CD14-positive monocyte (primary cell): Measurements from ENCODE around the gene RHBDL3. TPM values are rescaled to one million over a fixed set of nuclear protein-coding genes. Genes with fewer than 3 reads are reported as not detected.
A peak's percentile ranks its signal among the peaks of the same experiment; 100 is the strongest.

ENCODE experiments used
- DNase-seq, 3 donors: peaks; one replicate each; pipeline ENCODE4 v3.0.0-alpha.2; 2011 to 2022
- H2AFZ ChIP-seq: 2 replicates; pipeline ENCODE4 v1.6.0; 2012; ENCODE audit warnings: mild to moderate bottlenecking, low read depth, low read length, inconsistent platforms; ENCODE audit not compliant: insufficient read depth, poor library complexity, severe bottlenecking
- H3K27ac ChIP-seq, 2 donors: 1 replicate in 1 of 2; 2 replicates in 1 of 2; pipeline ENCODE4 v1.5.1; 2012 to 2013; ENCODE audit warnings: low read length in 2 of 2, control low read depth in 1 of 2, inconsistent platforms in 1 of 2, low read depth in 1 of 2, mild to moderate bottlenecking in 1 of 2
- H3K27me3 ChIP-seq, 2 donors: one replicate each; pipeline versions ENCODE4 v1.6.0 to v1.6.1; 2011 to 2013; ENCODE audit warnings: low read length in 2 of 2; ENCODE audit not compliant: control insufficient read depth in 2 of 2, insufficient read depth in 2 of 2
- H3K36me3 ChIP-seq, 2 donors: replicated peaks in 1 of 2; 1 replicate in 1 of 2; 2 replicates in 1 of 2; pipeline versions ENCODE4 v1.5.1 to v1.6.1; 2012 to 2013; ENCODE audit warnings: low read length in 2 of 2, control low read depth in 1 of 2, inconsistent platforms in 1 of 2, mild to moderate bottlenecking in 1 of 2; ENCODE audit not compliant: insufficient read depth in 2 of 2, control insufficient read depth in 1 of 2
- H3K4me1 ChIP-seq, 2 donors: 1 replicate in 1 of 2; 2 replicates in 1 of 2; pipeline versions ENCODE4 v1.5.1 to v1.6.1; 2012 to 2013; ENCODE audit warnings: low read length in 2 of 2, control low read depth in 1 of 2, inconsistent platforms in 1 of 2, mild to moderate bottlenecking in 1 of 2, moderate library complexity in 1 of 2; ENCODE audit not compliant: insufficient read depth in 2 of 2, control insufficient read depth in 1 of 2
- H3K4me2 ChIP-seq: replicated peaks from 2 replicates; pipeline ENCODE3; 2012; ENCODE audit warnings: low read length, moderate library complexity, mild to moderate bottlenecking; ENCODE audit not compliant: poor library complexity, severe bottlenecking; ENCODE audit errors: extremely low read depth
- H3K4me3 ChIP-seq, 3 experiments: fragments of 200-600 bp in 1 of 3; sonication (generic) in 1 of 3; replicated peaks in 1 of 3; 1 replicate in 2 of 3; 2 replicates in 1 of 3; pipeline ENCODE4 v1.5.1; 2011 to 2013; ENCODE audit warnings: low read length in 3 of 3, mild to moderate bottlenecking in 3 of 3, control low read depth in 2 of 3, low read depth in 2 of 3, inconsistent platforms in 1 of 3, moderate library complexity in 1 of 3
- H3K79me2 ChIP-seq: 2 replicates; pipeline ENCODE4 v1.6.0; 2012; ENCODE audit warnings: mild to moderate bottlenecking, control low read depth, inconsistent platforms, low read length, moderate library complexity; ENCODE audit not compliant: insufficient read depth
- H3K9ac ChIP-seq: 2 replicates; pipeline ENCODE4 v1.6.0; 2017; ENCODE audit warnings: low read length, mild to moderate bottlenecking; ENCODE audit not compliant: insufficient read depth, poor library complexity, severe bottlenecking
- H3K9me3 ChIP-seq, 2 donors: replicated peaks in 1 of 2; 1 replicate in 1 of 2; 2 replicates in 1 of 2; pipeline versions ENCODE4 v1.5.1 to v1.6.1; 2012 to 2013; ENCODE audit warnings: low read length in 2 of 2, control low read depth in 1 of 2; ENCODE audit not compliant: control insufficient read depth in 1 of 2, insufficient read depth in 1 of 2
- H4K20me1 ChIP-seq: 2 replicates; pipeline ENCODE4 v1.6.0; 2012; ENCODE audit warnings: mild to moderate bottlenecking, low read length, control low read depth, moderate library complexity; ENCODE audit not compliant: insufficient read depth
- H3K27ac Mint-ChIP-seq, 7 donors: one replicate each; pipeline ENCODE4 v1.8.0; 2020; ENCODE audit warnings: mild to moderate bottlenecking in 7 of 7, mixed read lengths in 7 of 7, moderate library complexity in 6 of 7, inconsistent platforms in 2 of 7
- H3K27me3 Mint-ChIP-seq, 3 donors: one replicate each; pipeline ENCODE4 v1.8.0; 2021 to 2022; ENCODE audit warnings: low read depth in 3 of 3, mild to moderate bottlenecking in 3 of 3, mixed read lengths in 3 of 3, moderate library complexity in 3 of 3, inconsistent platforms in 1 of 3
- H3K36me3 Mint-ChIP-seq, 2 donors: one replicate each; pipeline ENCODE4 v1.8.0; 2020; ENCODE audit warnings: mixed read lengths in 2 of 2, inconsistent platforms in 1 of 2, mild to moderate bottlenecking in 1 of 2
- H3K4me1 Mint-ChIP-seq: one replicate; pipeline ENCODE4 v1.8.0; 2020; ENCODE audit warnings: mild to moderate bottlenecking, mixed read lengths
- H3K4me3 Mint-ChIP-seq, 2 donors: one replicate each; pipeline ENCODE4 v1.8.0; 2020; ENCODE audit warnings: mild to moderate bottlenecking in 2 of 2, mixed read lengths in 2 of 2, moderate library complexity in 1 of 2
- H3K9me3 Mint-ChIP-seq, 7 donors: one replicate each; pipeline ENCODE4 v1.8.0; 2020 to 2022; ENCODE audit warnings: mixed read lengths in 7 of 7, mild to moderate bottlenecking in 6 of 7, moderate library complexity in 6 of 7, inconsistent platforms in 2 of 7
- CTCF ChIP-seq: fragments of 200-600 bp; IDR thresholded peaks from one replicate; pipeline ENCODE4 v1.8.0; 2022; ENCODE audit warnings: antibody characterized with exemption, mild to moderate bottlenecking
- WGBS: methylation state at CpG from one replicate; pipeline ENCODE4 v1.1.5; 2013; ENCODE audit warnings: missing lambda C conversion rate; ENCODE audit not compliant: insufficient coverage; 5-methylcytosine and 5-hydroxymethylcytosine counted together
- intact Hi-C, 2 donors: fragments of 100-400 bp; cut with micrococcal nuclease; formaldehyde crosslinking; loops; one replicate each; pipeline versions ENCODE4 v1.15.0 to v1.15.1; 2023
- polyA plus RNA-seq, 3 donors: library from polyadenylated mRNA; depleted of rRNA in 1 of 3; unstranded in 2 of 3; stranded (reverse) in 1 of 3; fragments of 300-500 nt in 2 of 3; fragments of >200 nt in 1 of 3; fragmentation: Illumina TruSeq in 2 of 3; gene quantifications; 1 replicate in 2 of 3; 2 replicates in 1 of 3; pipeline ENCODE4 v1.2.3, GENCODE V29; 2012 to 2021

The RHBDL3 gene
- polyA plus RNA-seq, 3 donors, result 0.05 TPM; not detected in 2

GRCh38 chr17:32267690-32268205 is 2.1 kb downstream of the RHBDL3 start:
- no peaks in the 10 kb centered on the region for H3K79me2 ChIP-seq
- DNase-seq, result peak in 1 of 3 donors; percentile 37
- H3K9me3 ChIP-seq, result peaks cover 0 to 10% of the 10 kb centered on the region in 2 donors
- no peak overlapping the region for H3K9ac ChIP-seq
- H3K36me3 Mint-ChIP-seq, result peaks cover 2 to 18% of the 10 kb centered on the region in 2 donors
- TF ChIP-seq CTCF, result no peak
- peaks cover 24% of the 10 kb centered on the region for H3K4me1 Mint-ChIP-seq
- peak overlapping the region in 2 of 7 donors; percentile 27 to 50 for H3K27ac Mint-ChIP-seq
- H3K36me3 ChIP-seq, result no peaks in the 10 kb centered on the region
- H3K27ac ChIP-seq, result no peak overlapping the region
- H3K4me3 ChIP-seq, result no peak overlapping the region
- no peak overlapping the region for H3K4me2 ChIP-seq
- no peak overlapping the region for H2AFZ ChIP-seq
- peaks cover 81 to 92% (median 86%) of the 10 kb centered on the region in 3 donors for H3K27me3 Mint-ChIP-seq
- H3K4me1 ChIP-seq, result peaks cover 14 to 21% of the 10 kb centered on the region in 2 donors
- 20% methylated on average over 1 of the region's 10 CpGs for WGBS
- peak overlapping the region; percentile 28 to 79 for H3K4me3 Mint-ChIP-seq
- H4K20me1 ChIP-seq, result no peaks in the 10 kb centered on the region
- peaks cover 0 to 24% (median 6%) of the 10 kb centered on the region in 7 donors for H3K9me3 Mint-ChIP-seq
- intact Hi-C loops, result loop anchor here in 1 of 2 donors (10.0 kb wide), 1 partner anchor 177 kb away; the partner anchor contains the start of gene PSMD11
- H3K27me3 ChIP-seq, result peaks cover 63 to 83% of the 10 kb centered on the region in 2 donors

DNA sequence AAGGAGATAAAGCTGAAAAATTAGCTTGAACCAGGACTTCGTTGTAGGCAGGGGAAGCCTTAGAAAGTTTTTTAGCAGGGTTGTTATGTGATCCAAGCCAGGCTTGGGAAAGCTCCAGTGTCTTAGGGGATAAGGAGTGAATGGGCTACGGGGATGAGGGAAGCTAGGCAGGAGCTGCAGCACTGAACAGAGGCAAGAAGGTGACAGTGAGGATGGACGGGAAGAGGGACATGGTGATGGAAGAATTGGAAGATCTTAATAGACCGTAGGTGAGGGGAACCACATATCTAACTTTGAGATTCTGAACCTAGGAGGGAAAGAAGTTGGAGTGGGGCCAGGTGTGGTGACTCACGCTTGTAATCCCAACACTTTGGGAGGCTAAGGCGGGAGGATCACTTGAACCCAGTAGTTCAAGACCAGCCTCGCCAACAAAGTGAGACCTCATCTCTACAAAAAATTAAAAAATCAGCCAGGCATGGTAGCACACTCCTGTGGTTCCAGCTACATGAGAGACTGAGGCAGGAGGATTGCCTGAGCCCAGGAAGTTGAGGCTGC is 3.2 kb downstream of the RHBDL3 start:
- DNase-seq, result no peak
- H3K4me3 ChIP-seq, result no peak overlapping the region
- H3K27me3 Mint-ChIP-seq, result peaks cover 75 to 88% (median 75%) of the 10 kb centered on the region in 3 donors
- no peak overlapping the region for H3K9ac ChIP-seq
- H3K9me3 ChIP-seq, result peaks cover 0 to 10% of the 10 kb centered on the region in 2 donors
- peaks cover 2 to 18% of the 10 kb centered on the region in 2 donors for H3K36me3 Mint-ChIP-seq
- intact Hi-C loops, result loop anchor here in 1 of 2 donors (10.0 kb wide), 1 partner anchor 176 kb away; the partner anchor contains the start of gene PSMD11
- no peak overlapping the region for H3K4me2 ChIP-seq
- no peak for TF ChIP-seq CTCF
- H2AFZ ChIP-seq, result no peak overlapping the region
- H3K4me3 Mint-ChIP-seq, result peak overlapping the region in 1 of 2 donors; percentile 64
- H4K20me1 ChIP-seq, result no peaks in the 10 kb centered on the region
- WGBS, result 96% methylated on average over 5 of the region's 7 CpGs
- no peak overlapping the region for H3K27ac ChIP-seq
- H3K4me1 ChIP-seq, result peaks cover 14 to 25% of the 10 kb centered on the region in 2 donors
- H3K79me2 ChIP-seq, result no peaks in the 10 kb centered on the region
- H3K36me3 ChIP-seq, result no peaks in the 10 kb centered on the region
- H3K27ac Mint-ChIP-seq, result peak overlapping the region in 1 of 7 donors; percentile 47
- H3K4me1 Mint-ChIP-seq, result peaks cover 32% of the 10 kb centered on the region
- peaks cover 59 to 72% of the 10 kb centered on the region in 2 donors for H3K27me3 ChIP-seq
- peaks cover 0 to 24% (median 6%) of the 10 kb centered on the region in 7 donors for H3K9me3 Mint-ChIP-seq
